IPS DF 19.7 (cell line): ENCODE measurements around the gene ADAMTS8.

ENCODE experiments used
- DNase-seq: peaks from one replicate; pipeline ENCODE4 v3.0.0-alpha.2; 2013; ENCODE audit warnings: low read depth, low spot score

ADAMTS8 gene

DNA sequence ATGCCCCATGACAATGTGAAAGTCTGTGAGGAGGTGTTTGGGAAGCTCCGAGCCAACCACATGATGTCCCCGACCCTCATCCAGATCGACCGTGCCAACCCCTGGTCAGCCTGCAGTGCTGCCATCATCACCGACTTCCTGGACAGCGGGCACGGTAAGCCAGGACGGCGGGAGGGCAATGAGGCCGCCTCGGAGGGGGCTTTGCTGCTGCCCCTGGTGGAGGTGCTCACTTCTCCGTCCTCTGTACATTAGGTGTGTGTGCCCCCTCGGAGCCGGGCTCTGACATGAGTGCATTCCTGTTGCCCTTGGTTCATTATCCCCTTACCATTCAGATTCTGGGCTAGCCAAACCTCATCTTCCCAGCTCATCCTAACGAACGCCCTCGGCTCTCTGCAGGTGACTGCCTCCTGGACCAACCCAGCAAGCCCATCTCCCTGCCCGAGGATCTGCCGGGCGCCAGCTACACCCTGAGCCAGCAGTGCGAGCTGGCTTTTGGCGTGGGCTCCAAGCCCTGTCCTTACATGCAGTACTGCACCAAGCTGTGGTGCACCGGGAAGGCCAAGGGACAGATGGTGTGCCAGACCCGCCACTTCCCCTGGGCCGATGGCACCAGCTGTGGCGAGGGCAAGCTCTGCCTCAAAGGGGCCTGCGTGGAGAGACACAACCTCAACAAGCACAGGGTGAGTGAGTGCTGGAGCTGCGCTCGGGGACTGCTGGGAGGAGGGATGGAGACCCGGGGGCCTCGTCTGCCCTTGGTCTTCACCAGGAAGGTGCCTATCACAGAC, 33.9 kb upstream of the ADAMTS8 start:
- no peak for DNase-seq

DNA sequence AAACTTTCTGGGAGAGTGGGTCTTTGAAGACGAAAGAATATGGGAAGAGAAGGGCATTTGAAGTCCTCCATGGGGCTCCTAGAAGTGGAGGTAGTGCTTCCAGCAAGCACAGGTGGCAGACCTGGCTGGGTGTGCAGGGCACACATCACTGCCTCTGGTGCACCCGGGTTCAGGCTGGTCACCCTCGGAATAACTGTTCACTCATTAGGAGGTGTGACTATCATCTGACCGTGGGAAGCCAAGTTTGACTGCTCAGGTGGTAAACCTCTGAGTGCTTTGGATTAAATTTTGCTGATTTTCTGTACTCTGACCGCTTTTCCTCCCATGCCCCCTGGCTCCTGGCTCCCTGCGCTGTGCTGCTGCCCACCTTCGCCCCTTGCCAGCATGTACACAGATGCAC, 31.1 kb upstream of the ADAMTS8 start:
- DNase-seq, result no peak

DNA sequence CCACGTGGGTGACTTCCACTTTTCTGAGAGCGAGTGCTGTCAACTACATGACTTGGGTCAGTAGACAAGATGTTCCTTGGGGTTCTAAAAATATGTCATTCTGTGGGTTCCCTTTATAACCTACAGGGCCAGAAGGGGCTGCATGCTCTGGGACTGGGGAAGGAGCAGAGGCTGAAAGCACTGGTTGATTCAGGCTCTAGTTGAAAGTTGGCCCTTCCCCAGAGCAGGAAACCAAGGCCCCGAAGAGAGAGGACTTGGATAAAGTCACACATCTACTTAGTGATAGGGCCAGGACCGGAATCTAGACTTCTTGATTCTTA, 30.0 kb upstream of the ADAMTS8 start:
- no peak for DNase-seq

- no peak for DNase-seq
Observed at GRCh38 chr11:130457623-130458409, 29.4 kb upstream of the ADAMTS8 start.

GRCh38 chr11:130456286-130456685, 27.9 kb upstream of the ADAMTS8 start:
- DNase-seq, result no peak

GRCh38 chr11:130455483-130456127, 27.2 kb upstream of the ADAMTS8 start:
- DNase-seq, result no peak

DNA sequence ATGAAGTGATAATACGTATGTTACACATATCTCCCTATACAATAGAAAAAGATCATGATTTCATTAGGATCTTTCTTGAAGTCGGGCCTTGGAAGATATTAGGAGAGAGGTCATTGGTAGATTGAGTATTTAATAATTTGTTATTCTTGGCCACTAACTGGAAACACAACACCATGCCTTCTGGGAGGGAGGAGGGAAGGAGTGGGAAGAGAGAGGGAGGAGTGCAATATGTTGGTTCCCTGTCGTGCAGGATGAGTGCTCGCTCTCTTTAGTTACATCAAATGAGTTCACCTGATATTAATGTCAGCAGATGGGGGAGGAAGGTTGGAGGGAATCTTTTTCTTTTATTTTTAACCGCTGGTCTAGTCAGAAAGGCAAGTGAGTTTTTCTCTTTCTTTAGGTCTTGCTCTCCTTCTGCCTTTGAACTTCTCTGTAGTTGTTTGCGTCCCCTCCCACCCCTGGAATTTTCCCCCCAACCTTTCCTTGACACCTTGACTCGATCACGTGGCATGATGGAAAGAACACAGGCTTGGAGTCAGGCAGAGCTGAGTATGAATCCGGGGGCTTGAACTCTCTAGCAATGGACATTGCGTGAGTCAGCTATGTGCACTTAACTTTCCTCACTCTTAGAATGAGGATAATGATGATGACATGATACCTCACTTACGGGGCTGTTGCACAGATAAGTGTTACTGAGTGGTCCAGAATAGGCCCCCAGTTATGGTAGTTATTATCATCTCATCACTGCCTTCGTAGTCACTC, 26.3 kb upstream of the ADAMTS8 start:
- DNase-seq, result no peak

DNA sequence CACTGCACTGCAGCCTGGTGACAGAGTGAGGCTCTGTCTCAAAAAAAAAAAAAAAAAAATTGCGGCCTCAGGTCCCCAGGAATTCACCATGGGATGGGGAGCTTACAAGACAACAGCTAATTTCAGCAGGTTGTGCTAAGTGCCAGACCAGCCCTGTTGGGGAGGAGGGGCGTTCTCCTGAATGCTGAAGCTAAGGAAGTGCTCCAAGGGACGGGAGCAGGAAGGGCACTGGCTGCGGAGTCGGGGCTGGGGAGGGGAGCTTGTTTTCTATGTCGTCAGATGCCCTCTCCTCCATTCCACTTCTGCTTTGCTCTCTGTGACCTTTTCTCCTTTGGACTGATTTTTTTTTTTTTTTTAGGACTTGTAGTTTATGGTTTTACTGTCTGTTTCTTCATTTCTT, 24.5 kb upstream of the ADAMTS8 start:
- DNase-seq, result no peak

DNA sequence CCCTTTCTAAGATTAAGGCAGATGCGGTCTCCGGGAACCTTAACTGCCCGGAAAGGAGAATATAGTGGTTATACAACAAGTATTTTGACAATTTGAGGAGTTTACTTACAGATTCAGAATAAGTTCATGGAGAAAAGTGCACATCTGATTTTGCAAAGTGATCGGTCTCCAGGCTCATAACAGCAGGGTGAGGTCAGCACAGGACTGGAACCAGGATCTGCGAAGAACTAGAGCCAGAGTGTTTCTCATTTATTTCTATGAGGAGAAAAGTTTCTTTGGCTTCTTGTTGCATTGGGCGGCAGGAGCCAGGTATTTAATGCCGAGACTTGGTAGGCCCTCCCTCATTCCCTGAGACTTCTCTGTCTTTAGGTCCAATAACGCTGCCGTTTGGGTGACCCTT, 23.8 kb upstream of the ADAMTS8 start:
- no peak for DNase-seq

GRCh38 chr11:130451231-130452019, 23.0 kb upstream of the ADAMTS8 start:
- DNase-seq, result no peak

- peak; percentile 78 for DNase-seq
Observed at GRCh38 chr11:130449996-130450769, 21.8 kb upstream of the ADAMTS8 start.

- DNase-seq, result no peak
Observed at GRCh38 chr11:130449310-130449990, 21.0 kb upstream of the ADAMTS8 start.

GRCh38 chr11:130448416-130449309, 20.3 kb upstream of the ADAMTS8 start, which contains the start of gene ADAMTS15:
TSS of gene ADAMTS15 (plus strand) at chr11:130448645. CDS start at chr11:130448974, 329 bp downstream.
- DNase-seq, result peak; percentile 69

- DNase-seq, result no peak
Observed at GRCh38 chr11:130448039-130448415, 19.6 kb upstream of the ADAMTS8 start.

DNA sequence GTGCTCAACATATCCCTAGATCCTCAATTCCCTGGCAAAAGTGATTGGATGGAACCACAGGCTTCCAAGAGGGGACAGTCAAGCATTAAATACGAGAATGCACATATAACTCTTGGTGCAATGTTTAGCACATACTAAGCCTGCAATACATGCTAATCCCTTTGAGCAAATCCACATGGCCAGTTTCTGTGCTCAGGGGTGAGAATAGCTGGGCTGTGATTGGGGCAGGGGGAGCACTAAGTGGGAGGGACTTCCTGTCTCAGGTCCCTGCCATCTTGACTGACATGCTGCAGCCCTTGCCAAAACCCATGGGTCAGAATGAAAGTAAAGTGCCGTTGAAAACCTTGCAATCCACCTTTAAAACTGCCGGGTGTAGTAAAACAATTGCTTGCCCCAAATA, 17.4 kb upstream of the ADAMTS8 start:
- DNase-seq, result no peak

GRCh38 chr11:130442737-130443136, 14.3 kb upstream of the ADAMTS8 start:
- DNase-seq, result no peak

DNA sequence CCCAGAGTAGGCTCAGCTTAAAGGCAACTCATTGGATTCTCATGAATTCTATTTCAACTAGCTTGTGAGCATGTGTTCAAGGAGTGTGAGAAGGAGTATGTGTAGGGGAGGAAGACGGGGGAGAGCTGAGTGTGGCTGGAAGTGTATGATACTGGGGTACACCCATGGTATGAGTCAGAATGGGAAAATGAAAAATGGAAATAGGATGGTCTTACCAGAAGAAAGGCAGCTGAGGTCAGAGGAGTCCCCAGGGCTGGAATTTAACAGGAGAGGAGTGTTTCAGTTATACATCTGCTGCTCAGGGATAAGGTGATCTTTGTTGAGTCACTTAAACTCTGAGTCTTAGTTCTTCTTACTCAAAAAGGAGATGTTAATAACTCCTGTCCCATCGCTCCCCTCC, 13.3 kb upstream of the ADAMTS8 start:
- no peak for DNase-seq

DNA sequence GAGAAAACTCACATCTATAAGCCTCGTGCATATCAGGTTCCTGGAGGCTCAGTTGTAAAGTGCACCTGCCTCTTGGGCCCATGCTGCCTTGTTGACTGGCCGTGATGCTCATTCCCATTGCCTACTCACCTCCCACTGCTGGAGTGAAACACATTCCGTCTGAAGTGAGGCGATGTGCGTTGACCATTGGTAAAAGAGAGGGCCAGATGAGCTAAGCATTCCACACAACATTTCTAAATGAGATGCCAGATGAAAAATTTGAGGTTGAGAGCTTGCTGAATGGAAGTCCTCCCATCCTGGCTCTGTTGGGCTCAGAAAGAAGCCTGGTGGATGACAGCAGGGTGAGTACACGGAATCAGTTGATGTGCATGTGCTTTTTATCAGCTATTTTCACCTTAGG, 11.5 kb upstream of the ADAMTS8 start:
- DNase-seq, result no peak

- DNase-seq, result no peak
Observed at GRCh38 chr11:130439160-130439519, 10.7 kb upstream of the ADAMTS8 start.
